ENCODE data around the gene HLA-A. TPM values are rescaled to one million over a fixed set of nuclear protein-coding genes. Genes with fewer than 3 reads are reported as not detected.

The HLA-A gene
- total RNA-seq, 1 donor from 2014 or later, result 252 TPM

GRCh38 chr6:29982097-29982496 is 39.8 kb downstream of the HLA-A start:
- intact Hi-C loops (cut with micrococcal nuclease), result no loop called here
- H3K4me1 ChIP-seq, result peaks cover 13% of the 10 kb centered on the region
- no peak for DNase-seq
- H3K36me3 ChIP-seq, result no peaks in the 10 kb centered on the region
- H3K27me3 ChIP-seq (ENCODE audit: low read depth), result no peaks in the 10 kb centered on the region
- no peak overlapping the region for H3K4me3 ChIP-seq
- no peak overlapping the region for H3K27ac ChIP-seq (replicated peaks)
- TF ChIP-seq CTCF (IDR thresholded peaks at IDR 0.05; ENCODE audit: borderline replicate concordance), result no peak
- H3K9me3 ChIP-seq (replicated peaks), result no peaks in the 10 kb centered on the region

DNA sequence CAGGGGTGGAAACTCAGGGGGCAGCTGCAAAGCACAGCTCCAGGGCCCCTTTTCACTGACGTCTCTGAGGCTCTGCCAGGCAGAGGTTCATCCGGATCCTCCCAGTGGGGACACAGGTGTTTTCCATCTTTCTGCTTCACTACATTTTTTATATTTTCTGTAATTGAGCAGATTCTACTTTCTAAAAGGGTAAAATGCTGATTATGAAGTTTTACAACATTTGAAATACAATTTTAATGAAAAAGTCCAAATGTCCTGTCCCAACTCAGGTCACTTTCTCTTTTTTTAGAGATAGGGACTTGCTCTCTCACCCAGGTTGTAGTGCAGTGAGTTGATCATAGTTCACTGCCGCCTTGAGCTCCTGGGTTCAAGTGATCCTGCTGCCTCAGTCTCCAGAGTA is 41.9 kb downstream of the HLA-A start:
- H3K27ac ChIP-seq (replicated peaks), result no peak overlapping the region
- no peaks in the 10 kb centered on the region for H3K36me3 ChIP-seq
- TF ChIP-seq CTCF (IDR thresholded peaks at IDR 0.05; ENCODE audit: borderline replicate concordance), result no peak
- no peak for DNase-seq
- H3K9me3 ChIP-seq (replicated peaks), result no peaks in the 10 kb centered on the region
- H3K27me3 ChIP-seq (ENCODE audit: low read depth), result no peaks in the 10 kb centered on the region
- no peak overlapping the region for H3K4me3 ChIP-seq
- peaks cover 4% of the 10 kb centered on the region for H3K4me1 ChIP-seq
- intact Hi-C loops (cut with micrococcal nuclease), result no loop called here

DNA sequence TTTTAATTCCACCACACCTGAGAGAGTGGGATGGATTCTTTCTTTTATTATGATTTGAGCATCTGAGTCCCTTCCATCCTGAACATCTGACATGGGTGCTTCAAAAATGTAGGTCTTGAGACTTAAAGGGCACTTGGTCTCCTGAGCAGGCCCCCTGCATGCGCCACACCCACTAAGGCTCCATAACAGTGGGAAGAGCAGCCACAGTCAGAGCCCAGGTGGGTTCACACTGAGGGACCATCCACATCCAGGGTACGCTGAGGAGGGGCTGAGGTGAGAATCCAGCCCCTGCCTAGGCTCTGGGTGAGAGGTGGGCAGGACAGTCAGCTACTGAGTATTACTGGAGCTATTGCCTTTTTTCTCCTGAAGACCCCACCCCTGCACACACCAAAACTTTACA is 42.7 kb downstream of the HLA-A start:
- Histone ChIP-seq H3K4me1 (peaks cover 4% of the 10 kb centered on the region), H3K9me3 (replicated peaks) (no peaks in the 10 kb centered on the region), H3K27me3 (ENCODE audit: low read depth) (no peaks in the 10 kb centered on the region), H3K36me3 (no peaks in the 10 kb centered on the region), H3K4me3 (no peak overlapping the region), H3K27ac (replicated peaks) (no peak overlapping the region)
- no peak for TF ChIP-seq CTCF (IDR thresholded peaks at IDR 0.05; ENCODE audit: borderline replicate concordance)
- intact Hi-C loops (cut with micrococcal nuclease), result no loop called here
- no peak for DNase-seq

GRCh38 chr6:29986179-29986781 is 43.9 kb downstream of the HLA-A start:
- no peak for DNase-seq
- Histone ChIP-seq H3K27ac (replicated peaks) (no peak overlapping the region), H3K4me3 (no peak overlapping the region), H3K4me1 (no peaks in the 10 kb centered on the region), H3K27me3 (ENCODE audit: low read depth) (no peaks in the 10 kb centered on the region), H3K9me3 (replicated peaks) (no peaks in the 10 kb centered on the region), H3K36me3 (no peaks in the 10 kb centered on the region)
- TF ChIP-seq CTCF (IDR thresholded peaks at IDR 0.05; ENCODE audit: borderline replicate concordance), result no peak
- intact Hi-C loops (cut with micrococcal nuclease), result no loop called here

- Histone ChIP-seq H3K27me3 (ENCODE audit: low read depth) (no peaks in the 10 kb centered on the region), H3K36me3 (no peaks in the 10 kb centered on the region), H3K4me1 (no peaks in the 10 kb centered on the region), H3K27ac (replicated peaks) (no peak overlapping the region), H3K9me3 (replicated peaks) (no peaks in the 10 kb centered on the region), H3K4me3 (no peak overlapping the region)
- DNase-seq, result no peak
- intact Hi-C loops (cut with micrococcal nuclease), result no loop called here
- TF ChIP-seq CTCF (IDR thresholded peaks at IDR 0.05; ENCODE audit: borderline replicate concordance), result no peak
These were observed 46.9 kb downstream of the HLA-A start for GRCh38 chr6:29989211-29989610.

Measured in left ventricle myocardium inferior (tissue), 1 donor.